WERI-Rb-1 (cell line): Measurements from ENCODE around the gene KRTAP11-1.

Experiments used
- DNase-seq: peaks from one replicate; pipeline ENCODE4 v3.0.0-alpha.2; 2020
- H3K27ac ChIP-seq: fragments of 250-450 bp; sonication (Bioruptor Pico); 2 replicates; pipeline ENCODE4 v1.5.1; 2020; ENCODE audit warnings: mild to moderate bottlenecking, moderate library complexity
- H3K27me3 ChIP-seq: fragments of 250-450 bp; sonication (Bioruptor Pico); 2 replicates; pipeline ENCODE4 v1.5.1; 2021; ENCODE audit warnings: mild to moderate bottlenecking, low read depth, moderate library complexity; ENCODE audit not compliant: insufficient read depth, severe bottlenecking
- H3K36me3 ChIP-seq: fragments of 250-450 bp; sonication (Bioruptor Pico); 2 replicates; pipeline ENCODE4 v1.5.1; 2020; ENCODE audit warnings: mild to moderate bottlenecking, moderate library complexity
- H3K4me3 ChIP-seq: 2 replicates; pipeline ENCODE4 v1.5.1; 2011; ENCODE audit warnings: low read depth, mild to moderate bottlenecking, control low read depth, low read length
- H3K9me3 ChIP-seq: fragments of 250-450 bp; sonication (Bioruptor Pico); 2 replicates; pipeline ENCODE4 v1.5.1; 2021; ENCODE audit warnings: mild to moderate bottlenecking, moderate library complexity; ENCODE audit not compliant: severe bottlenecking
- CTCF ChIP-seq: IDR thresholded peaks from 2 replicates; pipeline ENCODE4 v1.5.1; 2011; ENCODE audit warnings: low read depth, mild to moderate bottlenecking, control low read depth, inconsistent platforms, low read length

Gene KRTAP11-1

GRCh38 chr21:30882866-30883597, 1.7 kb upstream of the KRTAP11-1 start:
- no peaks in the 10 kb centered on the region for H3K36me3 ChIP-seq
- DNase-seq: no peak
- no peak for TF ChIP-seq CTCF
- no peak overlapping the region for H3K4me3 ChIP-seq
- no peaks in the 10 kb centered on the region for H3K9me3 ChIP-seq
- no peak overlapping the region for H3K27ac ChIP-seq
- peaks cover 90% of the 10 kb centered on the region for H3K27me3 ChIP-seq

- no peak overlapping the region for H3K4me3 ChIP-seq
- no peak for TF ChIP-seq CTCF
- H3K27ac ChIP-seq: no peak overlapping the region
- H3K27me3 ChIP-seq: peaks cover 96% of the 10 kb centered on the region
- no peak for DNase-seq
- no peaks in the 10 kb centered on the region for H3K9me3 ChIP-seq
- H3K36me3 ChIP-seq: no peaks in the 10 kb centered on the region
Measured at GRCh38 chr21:30880914-30881313, 466 bp downstream of the KRTAP11-1 start.

- Histone ChIP-seq H3K4me3 (no peak overlapping the region), H3K27me3 (peaks cover 78% of the 10 kb centered on the region), H3K36me3 (no peaks in the 10 kb centered on the region), H3K9me3 (peaks cover 4% of the 10 kb centered on the region), H3K27ac (no peak overlapping the region)
- no peak for DNase-seq
- TF ChIP-seq CTCF: no peak
Measured at GRCh38 chr21:30874526-30874925, 6.9 kb downstream of the KRTAP11-1 start.

- DNase-seq: no peak
- Histone ChIP-seq H3K4me3 (no peak overlapping the region), H3K27me3 (peaks cover 86% of the 10 kb centered on the region), H3K9me3 (no peaks in the 10 kb centered on the region), H3K27ac (no peak overlapping the region), H3K36me3 (no peaks in the 10 kb centered on the region)
- TF ChIP-seq CTCF: no peak
Measured at GRCh38 chr21:30847627-30848500, 33.5 kb downstream of the KRTAP11-1 start.

GRCh38 chr21:30842990-30843389, 38.4 kb downstream of the KRTAP11-1 start:
- H3K27me3 ChIP-seq: peaks cover 65% of the 10 kb centered on the region
- no peak for DNase-seq
- no peaks in the 10 kb centered on the region for H3K36me3 ChIP-seq
- TF ChIP-seq CTCF: no peak
- no peak overlapping the region for H3K27ac ChIP-seq
- no peak overlapping the region for H3K4me3 ChIP-seq
- H3K9me3 ChIP-seq: no peaks in the 10 kb centered on the region
